HG02759 (cell line): ENCODE measurements around the gene SIRPA.

Experiments
- ATAC-seq: cut with Tn5 transposase; IDR thresholded peaks from one replicate; pipeline ENCODE4 v1.9.1; 2021; ENCODE audit warnings: mild to moderate bottlenecking, moderate library complexity; ENCODE audit not compliant: unreplicated experiment

SIRPA gene

GRCh38 chr20:1894951-1895673 is at the start of gene SIRPA:
Gene SIRPA, plus strand, starts transcription at chr20:1895407. Its CDS starts 41 bp downstream, at chr20:1895448.
- ATAC-seq, result no peak

GRCh38 chr20:1845701-1846100 is 49.5 kb upstream of the SIRPA start:
- ATAC-seq, result no peak

GRCh38 chr20:1846341-1846740 is 48.9 kb upstream of the SIRPA start:
- ATAC-seq, result no peak

GRCh38 chr20:1846876-1847275 is 48.3 kb upstream of the SIRPA start:
- ATAC-seq, result no peak

- ATAC-seq, result no peak
Measured at GRCh38 chr20:1847780-1848179, 47.4 kb upstream of the SIRPA start.

- no peak for ATAC-seq
Measured at GRCh38 chr20:1848373-1848772, 46.8 kb upstream of the SIRPA start.

- no peak for ATAC-seq
Measured at GRCh38 chr20:1851396-1851795, 43.8 kb upstream of the SIRPA start.

GRCh38 chr20:1853473-1853872 is 41.7 kb upstream of the SIRPA start:
- ATAC-seq, result no peak

- ATAC-seq, result no peak
Measured at GRCh38 chr20:1854246-1854645, 41.0 kb upstream of the SIRPA start.

- no peak for ATAC-seq
Measured at GRCh38 chr20:1855109-1855508, 40.1 kb upstream of the SIRPA start.

- ATAC-seq, result no peak
Measured at GRCh38 chr20:1855690-1856089, 39.5 kb upstream of the SIRPA start.

GRCh38 chr20:1856424-1856823 is 38.8 kb upstream of the SIRPA start:
- ATAC-seq, result no peak

GRCh38 chr20:1857466-1857865 is 37.7 kb upstream of the SIRPA start:
- no peak for ATAC-seq

- no peak for ATAC-seq
Measured at GRCh38 chr20:1858871-1859270, 36.3 kb upstream of the SIRPA start.

- ATAC-seq, result no peak
Measured at GRCh38 chr20:1860446-1860845, 34.8 kb upstream of the SIRPA start.

GRCh38 chr20:1861347-1861976 is 33.7 kb upstream of the SIRPA start:
- ATAC-seq, result no peak

GRCh38 chr20:1861996-1862662 is 33.1 kb upstream of the SIRPA start:
- no peak for ATAC-seq

- no peak for ATAC-seq
Measured at GRCh38 chr20:1862663-1863053, 32.5 kb upstream of the SIRPA start.

- no peak for ATAC-seq
Measured at GRCh38 chr20:1863296-1863695, 31.9 kb upstream of the SIRPA start.

- no peak for ATAC-seq
Measured at GRCh38 chr20:1866834-1867233, 28.4 kb upstream of the SIRPA start.

- no peak for ATAC-seq
Measured at GRCh38 chr20:1867495-1868260, 27.5 kb upstream of the SIRPA start.
